Stimulated activated CD8-positive, alpha-beta memory T cell treated with anti-CD3 and anti-CD28 coated beads, Interleukin-15, amount 100 ng/mL, for 1 hour (primary cell): ENCODE data around the gene VWA2.

Source experiments
- DNase-seq: peaks from one replicate; pipeline ENCODE4 v3.0.0-alpha.2; 2020; ENCODE audit warnings: low read depth

The VWA2 gene

DNA sequence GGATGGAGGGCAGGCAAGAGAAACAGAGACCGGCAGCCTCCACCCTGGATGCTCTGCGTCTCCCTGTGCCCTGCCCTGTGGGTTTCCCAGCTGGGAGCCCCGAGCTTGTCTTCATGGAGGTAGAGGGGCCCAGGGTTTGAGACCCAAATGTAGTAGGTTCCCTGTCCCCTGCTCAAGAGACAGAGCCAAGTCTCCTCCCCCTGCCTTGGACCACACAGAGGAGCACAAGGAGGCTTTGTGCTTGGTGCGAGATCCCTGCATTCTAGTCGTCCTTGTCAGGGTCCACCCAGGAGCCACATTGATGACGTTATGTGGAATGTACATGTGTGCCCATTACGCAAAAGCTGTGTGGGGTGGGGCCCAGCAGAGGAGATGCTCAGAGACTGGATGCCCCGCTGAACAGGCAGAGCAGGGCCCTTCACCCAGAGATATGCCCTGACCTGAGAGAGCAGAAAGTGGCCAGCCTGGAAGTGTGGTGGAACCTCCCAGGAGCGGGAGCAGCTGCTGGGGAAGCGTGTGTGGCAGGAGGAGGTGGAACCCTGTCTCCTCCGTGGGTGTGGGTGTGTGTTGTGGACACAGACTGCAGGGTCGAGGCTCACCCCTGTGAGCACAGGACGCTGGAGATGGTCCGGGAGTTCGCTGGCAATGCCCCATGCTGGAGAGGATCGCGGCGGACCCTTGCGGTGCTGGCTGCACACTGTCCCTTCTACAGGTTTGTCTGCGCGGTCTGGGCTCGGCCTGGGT, 39.3 kb downstream of the VWA2 start:
- DNase-seq, result no peak

DNA sequence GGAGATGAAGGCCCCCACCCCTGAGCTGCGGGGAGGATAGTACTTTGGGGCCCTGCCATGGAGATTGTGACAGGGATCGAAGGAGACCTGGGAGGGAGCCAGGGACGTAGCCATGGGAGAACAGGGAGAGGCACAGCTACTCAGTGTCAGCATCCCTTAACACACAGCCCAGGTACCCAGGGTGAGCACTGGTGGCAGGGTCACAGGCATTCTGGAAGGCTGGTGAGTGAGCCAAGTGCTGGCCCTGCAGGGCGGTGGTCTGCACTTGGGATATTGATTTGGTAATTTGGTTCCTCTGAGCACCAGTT, 39.8 kb downstream of the VWA2 start:
- no peak for DNase-seq

DNA sequence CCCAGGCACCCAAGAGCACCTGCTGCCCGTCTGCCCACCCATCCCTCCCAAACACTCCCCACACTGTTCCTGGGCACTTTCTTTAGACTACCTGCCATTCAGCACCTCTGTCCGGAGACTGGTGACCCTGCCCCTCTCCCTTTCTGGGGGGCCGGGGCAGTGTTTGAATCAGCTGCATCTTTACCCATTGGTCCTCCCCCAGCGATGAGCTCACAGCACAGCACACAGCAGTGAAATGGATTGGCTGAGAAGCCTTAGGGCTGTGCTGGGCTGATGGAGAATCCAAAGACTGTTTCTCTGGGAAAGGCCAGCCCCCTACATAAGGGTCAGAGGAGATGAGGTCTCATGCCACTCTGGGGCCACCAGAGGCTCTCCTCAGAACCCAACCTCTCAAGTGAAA, 40.2 kb downstream of the VWA2 start:
- no peak for DNase-seq

DNA sequence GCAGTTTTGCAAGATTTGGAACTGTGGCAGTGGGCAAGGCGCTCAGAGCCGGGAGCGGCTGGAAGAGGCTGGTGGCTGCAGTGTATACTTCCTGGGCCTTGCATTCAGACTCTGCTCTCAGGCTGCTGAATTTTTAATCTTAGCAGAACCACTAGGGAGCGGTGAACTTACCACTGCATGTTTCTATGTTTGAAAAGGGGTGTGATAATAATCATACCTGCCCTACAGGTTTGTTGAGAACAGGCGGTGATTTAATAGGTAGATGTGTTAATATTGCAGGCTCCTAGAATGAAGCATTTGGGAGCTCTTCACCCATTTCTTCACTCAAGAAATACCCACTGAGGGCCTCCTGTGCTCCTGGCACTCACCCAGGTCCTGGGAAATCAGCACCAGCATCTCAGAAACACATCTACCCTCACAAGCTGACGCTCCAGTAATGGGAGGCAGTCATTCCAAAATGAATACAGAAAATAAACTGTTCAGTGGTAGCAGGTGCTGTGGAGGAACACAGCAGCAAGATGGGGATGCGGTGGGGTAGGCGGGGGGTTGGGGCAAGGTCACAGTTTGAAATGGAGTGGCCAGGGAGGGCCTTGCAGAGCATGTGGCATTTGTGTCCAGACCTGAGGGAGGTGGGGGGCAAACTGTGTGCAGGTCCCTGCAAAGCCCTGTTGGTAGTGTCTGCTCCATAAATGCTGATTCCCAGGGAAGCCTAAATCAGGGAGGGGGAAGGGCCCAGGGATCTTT, 41.0 kb downstream of the VWA2 start:
- no peak for DNase-seq

DNA sequence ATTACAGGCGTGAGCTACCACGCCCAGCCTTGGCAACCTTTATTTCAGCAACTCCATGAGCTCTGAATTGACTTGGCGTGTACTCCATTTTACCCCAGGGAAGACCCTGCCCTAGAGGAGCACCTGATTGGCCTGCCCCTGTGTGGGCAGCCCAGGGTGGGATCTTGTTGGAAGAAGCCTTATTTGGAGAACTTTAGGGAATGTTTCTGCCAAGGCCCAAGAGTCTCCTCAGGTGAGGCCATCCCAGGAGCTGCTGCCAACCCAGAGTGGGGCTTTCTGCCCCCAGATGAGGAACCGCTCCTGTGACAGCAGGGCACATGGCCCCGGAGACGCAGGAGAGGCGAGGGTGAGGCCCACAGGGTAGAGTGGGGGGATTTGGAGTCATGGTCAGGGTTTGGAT, 42.0 kb downstream of the VWA2 start:
- no peak for DNase-seq

DNA sequence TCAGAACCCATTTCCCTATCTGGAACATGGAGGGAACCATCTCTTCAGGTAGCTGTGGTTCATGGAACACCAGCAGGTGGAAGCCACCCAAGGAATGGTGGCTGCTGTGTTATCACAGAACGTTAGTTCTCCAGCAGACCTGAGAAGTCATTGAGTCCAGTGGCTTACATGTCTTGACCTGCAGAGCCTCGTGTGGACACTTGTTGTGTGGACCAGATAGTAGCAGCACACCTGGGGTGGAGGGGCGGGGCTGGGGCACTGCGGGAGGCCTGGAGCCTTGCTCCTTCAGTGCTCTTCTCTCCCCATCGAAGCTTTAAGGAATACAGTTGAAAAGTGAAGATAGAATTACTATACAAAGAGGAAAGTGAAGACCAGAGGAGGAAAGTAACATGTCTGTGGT, 42.4 kb downstream of the VWA2 start:
- DNase-seq, result no peak

DNA sequence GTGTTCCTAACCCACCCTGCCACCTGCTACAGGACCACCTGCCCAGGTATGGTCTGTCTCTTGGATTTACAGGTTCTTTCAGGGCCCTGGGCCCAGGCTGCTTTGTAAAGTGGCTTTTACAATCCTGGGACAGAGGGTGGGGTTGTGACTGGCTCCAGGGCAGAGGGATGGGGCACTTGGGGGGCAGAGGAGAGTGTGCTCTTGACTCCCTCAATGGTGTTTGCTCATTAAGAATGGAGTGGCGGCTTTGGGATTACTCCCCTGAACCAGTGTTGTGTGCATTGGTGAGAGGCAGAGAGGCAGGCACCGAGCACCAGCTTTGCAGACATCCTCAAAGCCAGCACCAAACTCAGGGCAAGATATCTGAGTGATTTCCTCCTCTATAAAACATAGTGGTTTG, 43.5 kb downstream of the VWA2 start:
- no peak for DNase-seq

DNA sequence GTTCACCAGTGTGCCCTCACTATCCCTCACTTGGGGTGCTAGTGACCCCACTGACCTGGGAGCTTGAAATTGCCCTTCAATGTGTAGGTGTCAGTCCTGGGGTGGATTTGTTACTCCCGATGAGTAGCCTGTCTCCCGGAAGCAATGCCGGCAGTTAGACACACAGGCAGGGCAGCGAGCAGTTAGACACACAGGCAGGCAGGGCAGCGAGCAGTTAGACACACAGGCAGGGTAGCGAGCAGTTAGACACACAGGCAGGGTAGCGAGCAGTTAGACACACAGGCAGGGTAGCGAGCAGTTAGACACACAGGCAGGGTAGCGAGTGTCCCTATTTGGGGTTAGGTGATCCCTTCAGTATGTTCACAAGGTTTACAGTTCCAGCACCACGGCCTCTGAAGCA, 44.0 kb downstream of the VWA2 start:
- no peak for DNase-seq

DNA sequence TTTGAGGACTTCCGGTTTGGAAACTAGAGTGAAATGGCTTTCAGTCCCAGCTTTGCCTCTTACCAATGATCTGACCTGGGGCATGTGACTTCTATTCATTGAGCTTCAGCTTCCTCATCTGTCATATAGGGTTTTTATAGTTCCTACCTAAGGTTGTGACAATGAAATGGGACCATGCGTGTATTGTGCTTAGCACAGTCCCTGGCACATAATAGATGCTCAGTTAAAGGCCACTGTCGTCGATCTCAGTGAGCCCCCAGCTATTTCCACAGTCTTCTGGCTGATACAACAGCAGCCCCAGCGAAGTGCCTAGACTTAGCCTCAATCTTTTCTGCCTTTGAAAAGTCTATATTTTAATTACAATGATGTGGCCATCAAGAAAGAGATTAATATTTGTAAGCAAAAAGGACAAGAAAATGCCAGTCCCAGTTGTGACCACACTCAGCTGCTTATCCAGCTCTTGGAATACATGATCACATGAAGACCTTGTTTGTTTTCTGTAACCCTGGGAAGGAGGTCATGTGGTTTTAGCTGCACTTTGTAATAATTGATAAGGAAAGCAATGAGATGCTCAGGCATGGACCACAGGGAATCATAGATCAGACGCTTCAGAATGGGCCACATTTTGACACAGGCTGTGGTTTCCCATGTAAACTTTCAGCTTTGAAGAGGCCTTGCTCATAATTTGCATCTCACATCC, 44.6 kb downstream of the VWA2 start:
- DNase-seq, result no peak

DNA sequence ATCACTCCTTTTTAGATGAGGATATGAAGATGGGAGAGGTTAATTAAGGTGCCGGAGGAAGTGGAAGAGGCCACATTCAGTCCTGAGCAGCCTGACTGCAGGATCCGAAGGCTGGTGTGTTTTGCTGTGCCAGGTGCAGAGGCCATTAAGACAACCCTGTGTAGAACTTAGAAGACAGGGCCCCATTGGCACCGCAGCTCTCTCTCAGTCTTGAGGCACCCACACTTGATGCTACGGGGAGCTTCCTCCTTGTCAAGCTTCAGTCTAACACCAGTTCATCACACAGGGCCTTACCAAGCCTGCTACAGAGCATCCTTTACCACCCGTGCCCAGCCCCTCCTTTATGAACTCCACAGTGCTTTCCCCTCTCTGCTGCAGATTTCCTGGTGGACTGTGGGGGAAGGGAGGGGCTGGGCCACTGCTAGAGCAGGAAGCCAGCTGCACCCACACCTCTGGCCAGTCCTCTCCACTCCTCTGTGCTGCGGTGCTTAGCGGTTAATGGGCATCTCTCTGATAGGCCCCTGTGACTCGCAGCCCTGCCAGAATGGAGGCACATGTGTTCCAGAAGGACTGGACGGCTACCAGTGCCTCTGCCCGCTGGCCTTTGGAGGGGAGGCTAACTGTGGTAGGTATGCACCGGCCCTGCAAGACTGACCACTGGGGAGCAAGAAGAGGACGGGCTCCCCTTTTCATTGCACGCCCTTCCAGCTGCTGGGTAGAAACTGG, 45.5 kb downstream of the VWA2 start:
- DNase-seq, result no peak

DNA sequence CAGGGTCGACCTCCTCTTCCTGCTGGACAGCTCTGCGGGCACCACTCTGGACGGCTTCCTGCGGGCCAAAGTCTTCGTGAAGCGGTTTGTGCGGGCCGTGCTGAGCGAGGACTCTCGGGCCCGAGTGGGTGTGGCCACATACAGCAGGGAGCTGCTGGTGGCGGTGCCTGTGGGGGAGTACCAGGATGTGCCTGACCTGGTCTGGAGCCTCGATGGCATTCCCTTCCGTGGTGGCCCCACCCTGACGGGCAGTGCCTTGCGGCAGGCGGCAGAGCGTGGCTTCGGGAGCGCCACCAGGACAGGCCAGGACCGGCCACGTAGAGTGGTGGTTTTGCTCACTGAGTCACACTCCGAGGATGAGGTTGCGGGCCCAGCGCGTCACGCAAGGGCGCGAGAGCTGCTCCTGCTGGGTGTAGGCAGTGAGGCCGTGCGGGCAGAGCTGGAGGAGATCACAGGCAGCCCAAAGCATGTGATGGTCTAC, 46.9 kb downstream of the VWA2 start:
- no peak for DNase-seq

DNA sequence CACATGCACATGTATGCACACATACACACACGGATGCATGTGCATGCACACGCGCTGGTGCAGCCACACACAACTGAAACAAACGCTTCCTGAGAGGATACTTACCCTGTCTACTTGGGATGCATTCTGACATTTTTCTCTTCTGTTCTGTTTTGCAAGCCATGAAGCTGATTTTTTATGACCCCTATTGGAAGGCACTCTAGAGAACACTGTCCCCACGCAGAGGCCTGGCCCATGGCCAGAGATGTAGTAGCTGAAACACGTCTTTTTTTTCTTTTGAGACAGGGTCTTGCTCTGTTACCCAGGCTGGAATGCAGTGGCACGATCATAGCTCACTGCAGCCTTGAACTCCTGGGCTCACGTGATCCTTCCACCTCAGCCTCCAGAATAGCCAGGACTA, 47.9 kb downstream of the VWA2 start:
- DNase-seq, result no peak

DNA sequence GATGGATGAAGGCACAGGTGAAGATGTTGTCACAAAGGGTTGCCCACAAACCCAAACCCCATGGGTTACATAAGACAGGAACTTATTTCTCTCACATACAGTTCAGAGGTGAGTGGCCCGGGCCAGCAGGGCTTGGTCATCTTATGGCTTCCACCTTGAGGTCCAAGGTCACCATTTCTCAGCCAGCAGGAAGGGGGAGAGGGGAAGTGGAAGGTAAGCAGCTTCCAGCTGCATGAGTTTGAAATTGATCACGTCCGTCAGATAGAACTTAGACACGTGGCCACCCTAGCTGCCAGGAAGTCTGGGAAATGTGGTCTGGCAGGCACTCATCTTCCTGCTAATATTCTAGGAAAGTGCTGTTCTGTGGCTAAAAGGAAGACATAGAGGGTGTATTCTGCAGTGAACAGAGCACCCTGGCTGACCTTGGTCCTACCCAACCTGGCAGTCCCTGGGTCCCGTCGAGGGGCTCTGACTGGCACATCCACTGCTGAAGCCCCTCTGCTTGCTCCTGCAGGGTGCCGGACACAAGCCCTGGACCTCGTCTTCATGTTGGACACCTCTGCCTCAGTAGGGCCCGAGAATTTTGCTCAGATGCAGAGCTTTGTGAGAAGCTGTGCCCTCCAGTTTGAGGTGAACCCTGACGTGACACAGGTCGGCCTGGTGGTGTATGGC, 49.5 kb downstream of the VWA2 start:
- no peak for DNase-seq

DNA sequence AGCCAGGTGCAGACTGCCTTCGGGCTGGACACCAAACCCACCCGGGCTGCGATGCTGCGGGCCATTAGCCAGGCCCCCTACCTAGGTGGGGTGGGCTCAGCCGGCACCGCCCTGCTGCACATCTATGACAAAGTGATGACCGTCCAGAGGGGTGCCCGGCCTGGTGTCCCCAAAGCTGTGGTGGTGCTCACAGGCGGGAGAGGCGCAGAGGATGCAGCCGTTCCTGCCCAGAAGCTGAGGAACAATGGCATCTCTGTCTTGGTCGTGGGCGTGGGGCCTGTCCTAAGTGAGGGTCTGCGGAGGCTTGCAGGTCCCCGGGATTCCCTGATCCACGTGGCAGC, 50.0 kb downstream of the VWA2 start:
- DNase-seq, result no peak

DNA sequence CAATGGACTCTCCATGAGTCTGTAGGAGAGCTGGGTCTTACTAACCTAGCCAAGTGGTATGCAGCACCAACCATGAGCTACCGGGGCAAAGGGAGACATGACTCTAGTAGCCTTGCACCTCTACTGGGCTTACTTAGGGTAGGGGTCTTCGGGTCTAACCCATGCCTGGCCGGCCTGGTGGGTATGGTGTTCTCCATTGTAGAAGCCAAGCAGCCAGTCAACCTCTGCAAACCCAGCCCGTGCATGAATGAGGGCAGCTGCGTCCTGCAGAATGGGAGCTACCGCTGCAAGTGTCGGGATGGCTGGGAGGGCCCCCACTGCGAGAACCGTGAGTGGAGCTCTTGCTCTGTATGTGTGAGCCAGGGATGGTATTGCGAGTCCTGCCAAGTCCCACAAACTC, 51.0 kb downstream of the VWA2 start:
- DNase-seq, result no peak

DNA sequence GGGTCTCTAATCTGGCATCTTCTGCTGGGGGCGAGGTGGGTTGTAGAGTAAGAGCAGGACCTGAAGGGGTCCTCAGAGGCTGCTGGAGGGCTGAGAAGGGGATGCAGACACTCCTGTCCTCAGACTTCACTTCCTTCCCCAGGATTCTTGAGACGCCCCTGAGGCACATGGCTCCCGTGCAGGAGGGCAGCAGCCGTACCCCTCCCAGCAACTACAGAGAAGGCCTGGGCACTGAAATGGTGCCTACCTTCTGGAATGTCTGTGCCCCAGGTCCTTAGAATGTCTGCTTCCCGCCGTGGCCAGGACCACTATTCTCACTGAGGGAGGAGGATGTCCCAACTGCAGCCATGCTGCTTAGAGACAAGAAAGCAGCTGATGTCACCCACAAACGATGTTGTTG, 52.0 kb downstream of the VWA2 start:
- DNase-seq, result no peak

DNA sequence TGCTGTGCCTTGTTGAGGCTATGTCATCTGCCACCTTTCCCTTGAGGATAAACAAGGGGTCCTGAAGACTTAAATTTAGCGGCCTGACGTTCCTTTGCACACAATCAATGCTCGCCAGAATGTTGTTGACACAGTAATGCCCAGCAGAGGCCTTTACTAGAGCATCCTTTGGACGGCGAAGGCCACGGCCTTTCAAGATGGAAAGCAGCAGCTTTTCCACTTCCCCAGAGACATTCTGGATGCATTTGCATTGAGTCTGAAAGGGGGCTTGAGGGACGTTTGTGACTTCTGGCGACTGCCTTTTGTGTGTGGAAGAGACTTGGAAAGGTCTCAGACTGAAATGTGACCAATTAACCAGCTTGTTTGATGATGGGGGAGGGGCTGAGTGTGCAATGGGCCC, 52.5 kb downstream of the VWA2 start:
- no peak for DNase-seq

DNA sequence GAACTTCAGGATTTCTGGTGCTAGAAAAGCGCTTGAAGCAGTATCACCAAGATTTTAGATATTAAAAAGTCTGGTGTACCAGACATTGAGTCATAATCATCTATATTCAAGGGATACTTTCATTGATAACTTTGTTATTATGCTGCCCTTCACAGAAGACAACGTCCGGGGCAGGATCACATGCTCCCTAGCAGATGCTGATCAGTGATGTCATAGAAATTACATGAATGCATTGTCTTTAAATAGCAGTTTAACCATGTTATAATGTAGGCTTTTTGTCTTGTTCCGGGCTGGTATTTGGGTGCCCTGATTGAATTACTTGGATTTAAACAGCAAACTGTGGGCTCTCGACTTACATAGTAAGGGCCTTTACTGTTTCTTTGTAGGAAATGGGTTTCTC, 54.0 kb downstream of the VWA2 start:
- no peak for DNase-seq

DNA sequence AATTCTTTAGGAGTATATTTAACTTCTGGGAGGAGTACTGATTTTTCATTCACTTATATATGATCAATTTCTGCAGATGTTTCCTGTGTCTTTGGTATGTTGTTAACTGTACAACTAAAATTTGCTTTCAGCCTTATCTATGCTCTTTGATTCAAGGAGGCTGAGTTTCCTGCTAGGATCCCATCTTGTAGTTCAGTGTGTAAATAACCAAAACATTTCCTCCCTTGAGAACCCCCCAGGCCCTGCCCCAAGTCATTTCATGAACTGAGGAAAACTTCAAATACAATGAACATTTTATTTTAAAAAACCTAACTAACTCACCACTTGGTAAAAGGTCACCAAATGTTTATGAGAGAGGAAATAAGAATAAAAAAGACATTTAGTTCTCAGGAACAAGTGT, 55.5 kb downstream of the VWA2 start:
- no peak for DNase-seq

DNA sequence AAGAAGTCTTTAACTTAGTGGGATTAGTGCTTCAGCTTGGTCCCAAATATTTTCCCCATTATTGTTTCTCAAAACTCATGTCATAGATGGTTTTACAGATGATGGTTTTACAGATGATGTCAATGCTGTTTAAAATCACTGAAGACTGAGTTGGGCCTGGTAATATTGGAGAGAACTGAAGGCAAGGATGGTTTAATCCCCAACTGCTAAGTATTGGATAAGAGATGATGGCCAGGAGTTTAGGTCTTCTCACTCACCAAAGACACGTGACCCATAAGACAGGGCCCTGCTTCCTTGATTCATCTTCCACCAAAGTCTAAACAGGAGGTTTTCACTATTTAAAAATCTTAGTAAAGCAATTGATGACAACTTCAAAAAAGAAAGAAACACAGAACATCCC, 56.3 kb downstream of the VWA2 start:
- no peak for DNase-seq

DNA sequence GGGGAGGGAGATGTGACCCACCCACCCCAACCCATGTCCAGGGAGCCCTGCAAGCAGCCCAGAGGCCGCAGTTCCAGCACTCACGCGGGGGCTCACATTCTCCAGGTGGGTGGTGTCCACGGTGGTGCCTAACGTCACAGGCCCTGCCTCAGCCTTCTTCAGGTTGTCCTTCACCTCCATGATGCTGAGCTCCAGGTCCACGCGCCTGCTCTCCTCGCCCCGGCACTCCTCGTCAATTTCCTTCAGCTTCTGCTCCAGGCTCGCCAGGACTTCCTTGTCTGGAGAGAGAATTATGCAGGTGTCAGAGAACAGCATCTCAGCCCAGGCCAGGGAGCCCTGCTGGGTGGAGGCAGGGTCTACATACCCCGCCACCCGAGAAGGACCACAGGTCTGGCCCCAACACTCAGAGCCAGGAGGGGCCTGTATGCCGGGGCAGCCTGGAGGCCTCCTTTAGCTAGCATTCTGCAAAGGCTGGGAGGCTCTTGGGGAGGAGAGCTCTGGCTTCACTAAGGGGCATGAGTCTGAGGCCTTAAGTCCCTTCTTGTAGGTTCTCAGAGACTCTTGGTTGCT, 58.2 kb downstream of the VWA2 start:
- no peak for DNase-seq
